ENCODE measurements around the gene SOX9.

SOX9 gene

DNA sequence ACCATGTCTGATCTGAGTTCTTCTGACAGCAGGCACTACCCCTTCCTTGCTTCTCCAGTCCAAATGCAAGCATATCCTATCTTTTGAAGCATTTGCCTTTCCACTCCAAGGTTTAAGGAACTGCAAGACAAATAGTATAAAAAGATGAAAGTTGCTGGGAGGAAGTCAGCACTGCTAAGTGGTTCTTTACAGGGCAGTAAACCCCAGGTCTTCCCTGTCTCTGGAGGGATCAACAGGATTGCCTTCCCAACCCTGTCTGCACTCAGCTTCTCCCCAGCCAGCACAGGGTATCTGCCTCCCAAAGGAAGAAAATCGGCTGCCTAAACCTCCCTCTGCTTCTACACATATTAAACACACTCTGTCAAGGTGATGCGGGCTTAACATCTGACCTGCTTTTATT is 46.8 kb downstream of the SOX9 start:
- H3K4me3 ChIP-seq (ENCODE audit: low read length), result no peak overlapping the region
- no peak for DNase-seq (ENCODE audit: low read depth)
- TF ChIP-seq, protein P1, sequence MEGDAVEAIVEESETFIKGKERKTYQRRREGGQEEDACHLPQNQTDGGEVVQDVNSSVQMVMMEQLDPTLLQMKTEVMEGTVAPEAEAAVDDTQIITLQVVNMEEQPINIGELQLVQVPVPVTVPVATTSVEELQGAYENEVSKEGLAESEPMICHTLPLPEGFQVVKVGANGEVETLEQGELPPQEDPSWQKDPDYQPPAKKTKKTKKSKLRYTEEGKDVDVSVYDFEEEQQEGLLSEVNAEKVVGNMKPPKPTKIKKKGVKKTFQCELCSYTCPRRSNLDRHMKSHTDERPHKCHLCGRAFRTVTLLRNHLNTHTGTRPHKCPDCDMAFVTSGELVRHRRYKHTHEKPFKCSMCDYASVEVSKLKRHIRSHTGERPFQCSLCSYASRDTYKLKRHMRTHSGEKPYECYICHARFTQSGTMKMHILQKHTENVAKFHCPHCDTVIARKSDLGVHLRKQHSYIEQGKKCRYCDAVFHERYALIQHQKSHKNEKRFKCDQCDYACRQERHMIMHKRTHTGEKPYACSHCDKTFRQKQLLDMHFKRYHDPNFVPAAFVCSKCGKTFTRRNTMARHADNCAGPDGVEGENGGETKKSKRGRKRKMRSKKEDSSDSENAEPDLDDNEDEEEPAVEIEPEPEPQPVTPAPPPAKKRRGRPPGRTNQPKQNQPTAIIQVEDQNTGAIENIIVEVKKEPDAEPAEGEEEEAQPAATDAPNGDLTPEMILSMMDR (IDR thresholded peaks at IDR 0.05; ENCODE audit: insufficient read depth, low read depth, low read length, missing control alignments), result no peak

DNA sequence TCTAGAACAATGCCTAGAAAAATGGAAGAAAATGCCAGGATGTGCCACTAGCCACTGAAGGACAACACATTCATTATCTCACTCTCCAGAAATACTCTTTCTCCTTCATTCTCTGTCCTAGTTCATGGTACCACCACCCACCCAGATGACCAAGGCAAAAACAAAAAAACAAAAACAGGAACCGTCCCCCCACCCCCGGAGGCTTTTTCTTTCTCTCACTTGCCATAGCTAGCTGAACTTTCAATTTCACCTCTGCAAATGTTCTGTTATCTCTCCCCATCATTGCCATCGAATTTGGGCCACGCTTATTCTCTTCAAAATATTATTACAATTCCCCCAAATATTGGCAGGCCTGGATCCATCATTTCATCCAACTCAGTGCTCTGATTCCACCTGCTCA is 49.0 kb downstream of the SOX9 start:
- TF ChIP-seq, protein P1 (IDR thresholded peaks at IDR 0.05; ENCODE audit: insufficient read depth, low read depth, low read length, missing control alignments), result no peak
- H3K4me3 ChIP-seq (ENCODE audit: low read length), result no peak overlapping the region
- DNase-seq (ENCODE audit: low read depth), result no peak

DNA sequence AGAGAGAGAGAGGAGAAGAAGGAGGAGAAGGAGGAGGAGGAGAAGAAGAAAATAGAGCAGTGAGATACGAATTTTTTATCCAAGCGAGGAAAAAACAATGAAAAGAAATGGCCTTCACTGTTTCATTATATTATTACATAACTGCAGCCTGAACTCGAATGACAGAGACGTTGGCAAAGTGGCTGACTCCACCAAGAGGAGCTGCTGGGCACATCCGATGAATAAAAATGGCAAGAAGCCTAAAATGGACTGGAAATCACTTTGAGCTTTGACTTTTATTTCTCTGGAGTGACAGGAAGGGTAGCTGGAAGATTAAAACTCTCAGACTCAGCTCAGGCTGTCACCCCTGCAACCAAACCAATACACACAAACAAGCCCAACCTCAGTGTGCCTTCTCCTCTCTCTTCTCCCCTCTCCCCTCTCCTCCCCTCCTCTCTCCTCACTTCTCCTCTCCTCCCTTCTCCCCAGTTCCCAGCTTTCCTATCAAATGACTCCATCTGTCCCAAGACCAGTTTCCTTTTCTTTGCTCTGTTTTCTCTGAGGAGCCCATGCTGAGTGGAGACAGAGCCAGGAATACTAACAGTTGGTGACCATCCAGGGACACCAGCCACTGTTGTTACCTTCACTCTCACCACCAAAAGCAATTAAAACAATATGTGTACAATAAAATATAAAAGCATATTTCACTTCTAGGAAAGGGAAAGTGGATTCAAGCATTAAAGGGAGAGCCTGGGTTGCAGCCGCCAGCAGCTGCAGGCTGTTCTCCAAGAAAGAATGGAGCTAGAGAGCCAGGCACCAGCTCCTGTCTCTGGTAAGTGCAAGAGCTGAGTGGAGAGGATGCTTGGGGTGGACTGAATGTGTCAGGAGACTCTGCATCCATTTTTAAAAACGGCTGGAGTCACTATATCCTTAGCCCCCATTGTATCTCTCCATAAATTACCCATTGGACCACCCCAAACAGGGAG is 51.2 kb downstream of the SOX9 start:
- TF ChIP-seq, protein P1 (IDR thresholded peaks at IDR 0.05; ENCODE audit: insufficient read depth, low read depth, low read length, missing control alignments), result peak; percentile 14

DNA sequence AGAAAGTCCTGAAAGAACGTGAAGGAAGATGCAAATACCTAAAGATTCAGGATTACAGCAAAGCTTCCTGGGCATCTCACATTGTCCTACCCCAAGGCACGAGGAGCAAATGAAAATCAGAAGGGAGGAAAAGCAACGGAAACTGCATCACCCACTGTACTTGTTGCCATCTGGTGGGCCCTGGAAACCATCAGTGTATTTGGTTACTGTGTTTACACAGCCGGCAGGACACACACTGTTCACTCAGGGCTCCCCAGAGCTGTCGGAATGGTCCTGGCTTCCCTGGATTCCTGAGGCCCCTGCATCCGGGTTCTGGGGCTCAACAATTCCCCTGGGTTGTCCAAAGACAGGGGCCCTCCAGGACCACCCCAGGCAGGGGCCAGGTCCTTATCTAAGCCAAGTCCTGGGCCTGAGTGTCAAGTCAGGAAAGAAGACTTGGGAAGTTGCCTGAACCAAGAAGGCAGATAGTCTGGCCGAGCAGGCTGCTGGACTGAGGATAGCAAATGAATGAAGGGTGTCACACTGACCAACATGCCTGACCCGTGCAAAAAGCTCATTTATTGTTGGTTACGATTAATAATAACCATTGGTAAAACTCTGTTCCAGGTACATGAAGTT is 52.8 kb downstream of the SOX9 start:
- TF ChIP-seq, protein P1 (IDR thresholded peaks at IDR 0.05; ENCODE audit: insufficient read depth, low read depth, low read length, missing control alignments), result no peak
- H3K4me3 ChIP-seq (ENCODE audit: low read length), result no peak overlapping the region
- DNase-seq (ENCODE audit: low read depth), result no peak

More for the DNA sequence above, 51.2 kb downstream of the SOX9 start:
- DNase-seq (ENCODE audit: low read depth), result peak; percentile 17
- H3K4me3 ChIP-seq (ENCODE audit: low read length), result no peak overlapping the region

DNA sequence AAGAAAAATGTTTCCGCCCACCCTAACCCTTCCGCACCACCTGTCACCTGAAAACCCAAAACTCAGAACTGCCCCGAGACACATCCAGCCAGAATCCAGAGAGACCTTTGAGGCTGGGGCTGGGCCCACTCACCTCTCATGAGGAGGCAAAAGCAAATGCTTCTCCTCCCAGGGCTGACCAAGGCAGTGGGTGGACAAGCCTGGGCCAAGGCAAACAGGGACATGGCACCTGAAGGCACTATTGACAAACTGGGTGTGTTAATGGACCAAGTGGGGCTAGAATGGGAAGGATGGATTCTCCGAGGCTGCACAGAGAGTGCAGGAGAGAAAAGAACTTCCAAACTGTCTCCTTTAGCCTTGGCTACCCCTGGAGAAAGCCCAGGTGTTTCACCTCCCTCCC is 54.4 kb downstream of the SOX9 start:
- H3K4me3 ChIP-seq (ENCODE audit: low read length), result no peak overlapping the region
- TF ChIP-seq, protein P1 (IDR thresholded peaks at IDR 0.05; ENCODE audit: insufficient read depth, low read depth, low read length, missing control alignments), result no peak
- no peak for DNase-seq (ENCODE audit: low read depth)

Data from epithelial cell of esophagus (primary cell).